ENCODE results near the gene PRKCA.

Gene PRKCA

DNA sequence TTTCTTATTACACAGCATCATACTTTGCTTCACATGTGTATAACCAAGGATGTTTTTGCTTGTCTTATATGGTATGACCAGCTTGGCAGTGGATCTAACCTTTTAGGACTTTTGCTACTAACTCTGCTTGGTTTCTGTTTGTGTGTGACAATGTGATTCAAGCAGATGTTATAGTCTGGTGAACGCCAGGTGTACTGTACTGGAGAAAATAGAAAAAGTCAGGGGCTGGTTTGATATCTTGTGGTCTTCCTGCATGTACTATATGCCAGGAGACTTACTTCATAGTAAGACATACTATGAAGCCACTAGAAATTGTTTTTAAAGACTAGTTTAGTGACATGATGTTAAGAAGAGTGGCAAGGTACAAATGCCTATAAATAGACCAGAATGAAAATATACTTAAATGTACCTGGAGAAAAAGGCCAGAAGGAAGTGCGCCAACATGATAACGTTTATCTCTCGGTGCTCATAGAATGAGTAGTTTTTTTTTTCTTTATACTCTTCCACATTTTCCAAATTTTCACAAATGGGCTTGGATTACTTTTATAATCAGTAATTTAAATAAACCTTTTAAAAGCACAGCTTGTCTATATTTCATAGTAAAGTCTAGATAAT, 112.3 kb downstream of the PRKCA start:
- no peak for DNase-seq (ENCODE audit: low spot score)

DNA sequence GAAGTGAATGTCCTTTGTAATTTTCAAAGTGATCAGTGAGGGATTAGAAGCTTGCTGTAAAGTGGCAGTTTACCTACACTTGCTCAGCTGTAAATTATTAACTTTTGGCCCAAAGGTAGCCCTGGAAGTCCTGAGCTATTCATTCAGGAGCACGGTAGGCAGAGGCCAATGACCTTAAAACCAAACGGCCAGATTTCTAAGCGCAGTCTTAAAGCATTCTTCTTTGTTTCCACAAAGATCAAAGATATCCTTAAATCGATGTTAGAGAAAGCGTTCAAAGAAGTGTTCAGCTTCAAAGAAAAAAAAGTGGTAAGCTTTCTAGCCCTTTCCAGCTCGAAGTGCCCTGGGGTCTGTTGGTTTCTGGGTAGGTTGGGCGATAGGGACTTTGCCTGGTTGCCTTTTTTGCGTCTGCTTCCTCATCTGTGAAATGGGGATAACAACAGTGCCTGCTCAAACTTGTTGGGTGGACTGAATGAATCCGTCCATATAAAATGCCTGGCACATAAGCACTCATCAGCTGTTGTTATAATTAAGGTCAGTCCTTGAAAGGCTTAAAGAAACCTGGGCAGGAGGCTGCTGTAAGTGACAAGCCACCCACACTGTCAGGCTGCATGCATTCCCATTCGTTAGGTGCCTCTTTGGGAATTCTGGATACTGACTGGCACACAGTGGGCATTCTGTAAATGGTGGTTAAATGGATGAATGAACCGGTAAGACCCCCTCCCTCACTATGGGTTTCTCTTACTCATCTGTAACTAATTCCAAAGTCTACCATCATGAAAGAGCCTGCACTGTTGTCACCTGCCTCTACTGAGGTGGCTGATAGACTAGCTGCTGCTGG, 113.2 kb downstream of the PRKCA start:
- DNase-seq (ENCODE audit: low spot score), result no peak

DNA sequence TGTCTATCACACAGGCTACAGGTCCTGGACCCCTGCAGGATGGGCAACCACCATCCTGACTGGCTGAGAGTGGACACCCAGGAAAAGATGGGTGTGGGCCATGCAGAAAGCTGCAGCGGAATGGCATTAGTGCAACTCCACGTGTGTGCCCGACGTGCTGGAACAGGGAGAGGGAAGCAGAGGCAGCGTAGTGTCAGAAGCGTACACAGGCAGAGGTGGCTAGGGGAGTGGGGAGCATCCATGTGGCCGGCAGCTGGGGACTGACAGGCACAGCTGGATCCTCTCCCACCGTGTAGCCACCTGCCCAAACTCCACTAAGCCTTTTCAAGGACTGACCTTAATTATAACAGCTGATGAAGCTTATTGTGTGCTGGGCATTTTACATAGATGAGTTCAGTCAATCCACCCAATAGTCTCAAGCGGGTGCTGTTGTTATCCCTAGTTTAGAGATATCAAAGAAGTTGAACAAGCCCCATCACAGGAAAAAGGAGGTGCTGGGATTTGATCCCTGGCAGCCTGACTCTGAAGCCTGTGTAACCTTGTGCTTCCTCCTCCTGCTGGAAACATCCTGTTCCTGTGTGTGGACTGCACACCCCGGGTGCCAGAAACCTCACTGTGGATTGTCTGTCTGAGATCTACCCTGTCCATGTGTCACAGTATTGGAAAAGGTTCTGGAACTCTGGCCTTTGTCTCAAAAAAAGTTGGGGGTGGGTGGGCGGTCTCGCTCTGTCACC, 114.0 kb downstream of the PRKCA start:
- DNase-seq (ENCODE audit: low spot score), result no peak

DNA sequence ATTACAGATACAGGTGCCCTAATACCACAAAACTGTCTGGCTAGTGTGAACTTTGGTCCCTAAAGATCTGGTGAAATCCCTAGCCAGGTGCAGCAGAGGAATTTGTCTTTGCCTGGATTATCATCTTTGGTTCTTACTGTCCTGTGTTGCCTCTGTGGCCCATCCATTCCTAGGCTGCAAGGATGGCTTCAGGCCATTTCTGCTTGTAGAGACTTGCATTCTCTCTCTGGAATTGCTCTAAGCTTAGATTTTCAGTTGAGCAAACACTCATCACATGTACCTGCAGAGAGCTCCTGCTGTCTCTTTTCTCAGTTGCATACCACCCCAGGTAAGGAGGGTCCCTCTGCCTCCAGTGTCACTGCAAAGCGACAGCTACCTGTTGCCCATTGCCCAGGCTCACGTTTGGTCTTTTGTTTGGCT, 114.9 kb downstream of the PRKCA start:
- DNase-seq (ENCODE audit: low spot score), result no peak

DNA sequence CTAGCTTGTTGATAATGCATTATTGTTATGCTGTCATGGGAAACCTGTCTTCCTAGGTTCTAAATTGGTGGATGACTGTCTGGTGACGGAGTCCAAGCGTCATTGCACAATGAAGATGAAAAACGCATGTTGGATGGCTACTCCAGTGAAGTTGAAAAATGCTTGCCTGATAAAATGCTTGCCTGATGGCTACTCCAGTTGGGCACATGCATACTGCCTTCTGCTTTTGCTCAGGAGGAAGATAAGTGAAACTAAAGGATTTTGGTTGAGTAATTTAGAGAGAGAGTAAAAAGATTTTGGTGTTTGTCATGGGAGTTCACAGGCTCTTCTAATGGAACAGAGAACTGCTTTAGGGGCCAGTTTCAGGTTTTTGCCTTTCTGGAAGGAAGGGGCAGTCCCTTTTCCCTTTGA, 118.6 kb downstream of the PRKCA start:
- no peak for DNase-seq (ENCODE audit: low spot score)

DNA sequence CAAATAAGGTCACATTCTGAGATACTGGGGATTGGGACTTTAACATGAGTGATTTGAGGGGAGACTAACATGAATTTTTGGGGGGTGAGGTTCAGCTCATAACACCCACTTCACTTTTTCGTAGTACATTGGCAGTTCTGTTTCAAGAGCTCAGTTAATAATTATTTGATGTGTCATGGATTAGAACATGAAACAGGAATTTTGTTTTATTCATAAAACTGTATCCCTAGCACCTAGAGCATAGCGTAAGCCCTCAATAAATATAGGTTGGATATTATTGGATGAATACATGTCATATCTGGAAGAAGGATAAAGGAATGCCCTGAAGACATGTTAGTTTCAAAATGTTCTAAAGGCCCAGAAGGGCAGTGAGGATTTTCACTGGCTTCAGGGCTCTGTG, 119.8 kb downstream of the PRKCA start:
- DNase-seq (ENCODE audit: low spot score), result no peak

DNA sequence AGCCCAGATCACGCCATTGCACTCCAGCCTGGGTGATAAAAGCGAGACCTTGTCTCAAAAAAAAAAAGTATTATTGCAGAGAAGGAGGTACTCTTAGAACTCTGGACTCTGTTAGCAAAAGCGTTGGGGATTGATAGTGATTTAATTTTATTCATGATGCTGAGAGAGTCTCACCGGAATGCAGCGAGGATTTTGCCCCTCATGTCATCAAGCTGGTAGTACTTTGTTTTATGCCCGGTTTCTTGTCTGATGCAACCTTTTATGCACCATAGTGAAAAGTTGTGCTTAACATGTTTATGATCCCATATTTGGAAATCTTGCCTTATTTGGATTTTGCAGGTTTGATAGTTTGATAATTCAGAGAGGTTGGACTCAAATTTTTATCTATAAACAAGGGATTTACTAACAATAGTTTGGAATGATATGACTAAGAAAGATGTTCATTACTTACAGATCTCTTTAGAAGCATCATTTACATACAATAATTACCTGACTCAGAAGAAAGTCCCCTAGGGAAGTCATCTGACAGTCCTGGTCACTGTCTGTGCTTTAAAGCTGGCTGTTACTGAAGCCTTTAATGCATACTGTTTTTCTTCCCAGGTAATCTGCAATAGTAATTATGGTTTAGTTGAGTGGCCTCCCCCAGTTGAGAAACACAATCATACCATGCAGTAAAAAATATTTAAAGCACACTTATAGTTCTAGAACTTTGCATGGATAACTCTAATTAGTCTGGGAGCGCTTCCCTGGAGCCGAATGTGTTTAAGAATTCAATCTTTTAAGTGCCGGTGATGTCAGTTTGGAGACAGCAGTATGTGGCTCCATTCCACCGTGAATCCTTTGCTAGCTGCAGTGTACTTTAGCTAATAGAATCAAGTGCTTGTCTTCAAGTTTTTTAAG, 120.9 kb downstream of the PRKCA start:
- DNase-seq (ENCODE audit: low spot score), result no peak

DNA sequence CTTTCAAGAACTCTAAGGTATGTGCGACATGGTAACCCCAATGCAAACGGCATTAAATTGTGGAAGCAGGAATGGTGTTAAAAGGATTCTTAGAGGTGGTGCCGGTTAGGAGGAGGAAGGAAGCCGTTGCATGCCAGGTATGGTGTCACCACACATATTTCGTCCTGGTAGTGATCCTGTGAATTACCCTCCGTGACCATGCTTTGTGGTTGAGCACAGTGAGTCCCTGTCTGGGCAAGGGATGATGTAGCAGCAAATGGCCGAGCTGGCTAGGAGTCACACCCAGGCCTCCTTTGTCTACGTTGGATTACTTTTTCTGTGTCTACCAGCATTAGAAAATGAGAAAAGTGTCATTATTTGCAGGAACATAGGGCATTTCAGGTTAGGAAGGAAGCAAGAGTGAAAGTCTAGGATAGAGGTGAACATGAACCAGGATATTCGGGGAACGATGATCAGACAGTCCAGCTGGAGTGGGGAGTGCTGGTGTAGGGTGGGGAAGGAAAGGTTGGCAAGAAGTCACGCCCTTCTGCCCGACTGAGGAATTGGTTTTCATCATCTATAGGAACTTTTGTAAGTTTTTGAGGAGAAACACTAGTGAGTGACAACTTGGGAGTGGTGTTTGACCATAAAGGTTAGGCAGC, 123.5 kb downstream of the PRKCA start:
- no peak for DNase-seq (ENCODE audit: low spot score)

DNA sequence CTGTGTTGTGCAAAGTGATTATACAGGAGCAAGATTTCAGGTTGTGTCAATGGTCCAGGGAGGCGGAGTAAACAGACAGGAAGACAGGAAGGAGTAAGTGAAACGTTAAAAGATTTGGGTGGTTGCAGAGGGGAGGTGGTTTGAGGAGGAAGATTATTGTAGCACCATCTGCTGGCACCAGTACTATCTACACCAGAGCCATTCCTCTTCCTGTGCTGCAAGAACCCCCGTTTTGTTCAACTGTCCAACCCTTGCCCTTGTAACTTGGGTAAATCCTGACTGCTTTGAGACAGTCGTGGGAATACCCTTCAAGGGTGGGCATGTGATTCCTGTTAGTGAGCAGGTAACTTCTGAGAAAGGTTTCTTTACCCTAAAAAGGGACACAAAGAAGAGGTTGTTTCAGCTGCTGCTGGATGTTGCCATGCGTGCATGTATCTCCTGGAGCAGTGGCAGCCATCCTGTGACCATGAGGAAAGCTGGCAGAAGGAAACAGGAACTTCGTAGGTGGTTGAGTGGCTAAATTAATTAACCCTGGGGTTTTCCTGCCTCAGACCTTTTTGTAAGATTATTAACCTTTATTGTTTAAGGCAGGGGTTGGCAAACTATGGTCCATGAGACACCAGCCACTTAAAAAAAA, 124.1 kb downstream of the PRKCA start:
- DNase-seq (ENCODE audit: low spot score), result no peak

DNA sequence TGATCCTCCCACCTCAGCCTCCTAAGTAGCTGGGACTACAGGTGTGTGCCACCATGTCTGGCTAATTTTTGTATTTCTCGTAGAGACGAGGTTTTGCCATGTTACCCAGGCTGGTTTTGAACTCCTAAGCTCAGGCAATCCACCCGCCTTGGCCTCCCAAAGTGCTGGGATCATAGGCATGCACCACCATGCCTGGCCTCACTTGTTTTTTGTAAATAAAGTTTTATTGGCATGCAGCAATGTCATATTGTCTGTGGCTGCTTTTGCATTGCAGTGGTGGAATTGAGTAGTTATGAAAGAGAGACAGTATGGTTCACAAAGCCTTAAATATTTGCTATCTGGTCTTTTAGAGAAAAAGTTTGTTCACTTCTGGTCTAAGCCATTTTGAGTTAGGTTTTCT, 124.7 kb downstream of the PRKCA start:
- no peak for DNase-seq (ENCODE audit: low spot score)

DNA sequence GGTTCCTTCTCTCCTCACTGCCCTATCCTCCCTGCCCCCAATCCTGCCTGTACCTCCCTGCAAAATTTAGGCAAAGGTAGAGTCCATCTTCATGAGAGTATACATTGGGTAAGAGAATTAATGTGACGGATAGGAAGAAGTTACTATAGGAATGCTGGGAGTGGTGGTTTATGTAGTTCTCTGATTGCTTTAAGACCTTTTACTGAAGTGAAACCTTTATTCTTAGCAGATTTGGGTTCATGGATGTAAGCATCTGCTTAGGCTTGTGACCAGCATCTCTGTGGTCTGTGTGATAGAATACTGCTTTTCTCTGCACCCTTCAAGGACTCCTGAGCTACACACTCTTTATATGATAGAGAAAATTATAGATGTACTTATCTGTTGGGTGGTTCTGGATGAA, 127.3 kb downstream of the PRKCA start:
- no peak for DNase-seq (ENCODE audit: low spot score)

DNA sequence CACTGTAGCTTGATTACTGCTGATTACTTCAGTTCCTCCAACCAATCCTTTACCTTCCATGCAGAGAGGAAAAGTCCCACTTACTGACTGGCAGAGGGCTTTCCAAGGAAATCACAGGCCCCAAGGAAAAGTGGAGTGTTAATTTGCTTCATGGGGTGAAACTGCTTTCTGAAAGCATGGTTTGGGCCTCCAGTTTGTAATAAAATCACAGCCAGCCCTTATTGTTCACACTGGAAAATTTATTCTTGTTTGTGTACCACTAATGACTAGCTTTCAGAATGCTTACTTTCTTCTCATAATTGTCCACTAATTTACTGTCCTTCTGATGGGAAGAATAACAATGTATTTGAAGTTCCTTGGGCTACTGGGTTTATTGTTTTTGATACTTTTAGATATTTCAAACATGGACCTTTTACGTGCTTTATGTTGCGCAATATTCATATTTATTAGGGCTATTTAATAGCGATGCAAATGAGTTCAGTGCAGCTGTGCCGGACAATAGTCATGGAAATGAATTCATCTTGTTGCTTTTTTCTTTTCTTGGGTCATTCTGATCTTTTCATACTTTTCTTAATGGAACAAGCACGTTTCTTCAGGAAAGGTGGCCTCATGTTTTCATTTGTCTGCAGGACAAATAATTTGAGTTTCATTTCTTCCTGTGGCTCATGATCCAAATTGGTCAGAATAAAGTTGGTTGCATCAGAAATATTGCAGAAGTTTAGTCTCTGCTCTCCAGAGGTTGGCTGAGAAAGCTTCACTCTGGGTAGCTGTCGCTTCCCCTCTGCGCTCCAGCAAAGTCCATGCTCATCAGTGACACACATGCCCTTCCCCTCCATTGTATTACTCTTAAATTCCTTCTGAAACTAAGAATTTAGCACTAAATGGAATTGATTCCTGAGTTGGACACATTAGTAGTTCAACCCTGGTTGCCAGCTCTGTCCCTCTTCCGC, 128.7 kb downstream of the PRKCA start:
- no peak for DNase-seq (ENCODE audit: low spot score)

DNA sequence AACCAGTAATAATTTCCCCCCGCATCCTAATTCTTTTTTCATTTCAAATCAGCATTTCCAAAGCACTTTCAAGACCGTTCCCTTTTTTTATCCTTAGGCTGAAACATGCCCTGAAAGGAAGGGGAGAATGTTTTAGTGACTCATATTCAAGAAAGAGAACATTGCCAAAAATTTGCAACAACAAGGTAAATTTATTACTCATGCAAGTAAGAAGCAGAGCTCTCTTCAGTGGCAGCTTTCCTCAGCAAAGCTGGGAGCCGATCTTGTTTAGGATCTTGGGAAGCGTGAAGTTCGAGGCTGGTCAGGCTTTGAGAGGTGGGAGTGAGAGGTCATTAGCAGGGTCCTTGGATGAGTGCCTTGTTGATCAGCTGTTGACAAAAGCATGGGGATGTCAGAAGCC, 129.5 kb downstream of the PRKCA start:
- no peak for DNase-seq (ENCODE audit: low spot score)

DNA sequence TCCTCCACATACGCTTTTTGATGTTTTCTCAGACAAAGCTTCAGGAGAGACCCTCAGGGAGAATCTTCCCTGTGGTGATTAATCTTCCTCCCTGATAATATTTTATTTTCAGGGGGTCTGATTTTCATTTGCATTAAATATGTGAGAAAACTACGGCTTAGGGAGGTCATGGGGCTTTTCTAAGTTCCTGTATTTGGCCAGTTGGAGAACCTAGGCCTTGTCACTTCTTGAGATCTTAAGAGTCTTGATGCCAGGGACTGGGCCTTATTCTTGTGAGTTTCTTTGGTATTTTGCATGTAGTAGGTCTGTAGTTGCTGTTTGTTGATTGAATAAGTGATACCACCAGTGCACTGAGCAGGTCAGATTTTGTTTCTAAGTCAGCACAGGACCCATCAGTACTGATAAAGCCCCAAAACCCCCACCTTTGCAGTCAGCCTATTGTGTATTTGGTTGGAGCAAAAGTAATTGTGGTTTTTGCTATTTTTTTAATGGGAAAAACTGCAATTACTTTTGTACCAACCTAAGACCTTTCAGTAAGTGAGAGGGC, 130.1 kb downstream of the PRKCA start:
- DNase-seq (ENCODE audit: low spot score), result no peak

DNA sequence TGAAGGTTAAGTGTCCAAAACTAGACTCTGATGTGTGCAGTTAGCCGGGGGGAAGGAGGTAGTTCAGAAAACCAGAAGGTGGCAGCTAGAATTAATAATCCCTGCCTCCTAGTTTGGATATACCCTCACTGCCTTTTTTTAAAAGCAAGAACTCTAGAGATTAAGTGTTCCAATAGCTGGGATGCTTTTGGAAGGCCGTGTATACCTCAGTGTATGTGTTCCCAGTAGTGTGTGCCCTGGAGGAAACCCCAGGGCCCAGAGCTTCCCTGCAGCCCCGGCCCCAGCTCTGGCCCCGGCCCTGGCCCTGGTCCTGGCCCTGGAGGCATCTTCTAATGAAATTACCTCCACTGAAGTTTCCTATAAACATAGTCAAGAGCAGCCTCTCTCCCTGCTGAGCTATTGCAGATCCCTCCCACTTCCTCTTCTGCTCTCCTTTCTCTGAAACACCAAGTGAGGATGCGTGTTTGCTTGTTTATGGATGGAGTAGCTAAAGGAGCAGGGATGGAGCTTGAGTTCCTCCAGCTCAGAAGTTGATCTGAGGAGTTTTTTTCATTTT, 130.7 kb downstream of the PRKCA start:
- DNase-seq (ENCODE audit: low spot score), result no peak

DNA sequence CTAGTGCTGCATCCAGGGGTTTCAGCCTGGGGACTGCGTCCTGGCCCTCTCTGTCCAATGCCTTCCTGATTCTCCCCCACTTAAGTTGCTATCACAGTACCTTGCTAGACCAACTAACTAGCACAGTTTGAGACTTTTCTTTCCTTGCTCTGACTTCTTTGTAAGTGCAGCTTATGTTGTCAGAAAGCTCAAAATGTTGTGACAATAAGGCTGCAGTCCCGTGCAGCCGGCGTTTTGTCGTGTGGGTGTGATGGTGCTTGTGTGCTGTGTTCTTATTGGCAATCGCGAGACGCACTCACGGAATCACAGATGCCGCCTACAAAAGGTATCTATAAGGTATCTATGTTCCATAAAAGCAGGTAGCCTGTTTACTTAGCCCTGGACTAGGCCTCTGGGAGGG, 132.8 kb downstream of the PRKCA start:
- no peak for DNase-seq (ENCODE audit: low spot score)

DNA sequence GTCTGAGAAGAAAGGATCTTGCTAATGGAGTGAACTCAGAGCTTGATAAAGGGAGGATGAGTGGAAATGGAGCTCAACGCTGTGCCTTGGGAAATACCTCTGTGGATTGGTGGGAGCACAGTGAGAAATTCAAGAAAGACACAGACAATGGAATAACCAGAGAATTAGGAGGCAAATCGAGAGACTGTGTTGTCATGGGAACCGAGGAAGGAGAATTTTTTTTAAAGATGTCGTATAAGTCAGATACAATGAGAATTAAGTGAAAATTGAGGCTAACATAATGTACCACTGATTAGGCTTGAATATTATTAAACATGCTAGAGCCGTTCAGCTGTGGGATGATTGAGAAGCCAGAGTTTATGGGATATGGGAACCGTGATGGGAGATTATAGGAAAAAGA, 134.2 kb downstream of the PRKCA start:
- DNase-seq (ENCODE audit: low spot score), result no peak

DNA sequence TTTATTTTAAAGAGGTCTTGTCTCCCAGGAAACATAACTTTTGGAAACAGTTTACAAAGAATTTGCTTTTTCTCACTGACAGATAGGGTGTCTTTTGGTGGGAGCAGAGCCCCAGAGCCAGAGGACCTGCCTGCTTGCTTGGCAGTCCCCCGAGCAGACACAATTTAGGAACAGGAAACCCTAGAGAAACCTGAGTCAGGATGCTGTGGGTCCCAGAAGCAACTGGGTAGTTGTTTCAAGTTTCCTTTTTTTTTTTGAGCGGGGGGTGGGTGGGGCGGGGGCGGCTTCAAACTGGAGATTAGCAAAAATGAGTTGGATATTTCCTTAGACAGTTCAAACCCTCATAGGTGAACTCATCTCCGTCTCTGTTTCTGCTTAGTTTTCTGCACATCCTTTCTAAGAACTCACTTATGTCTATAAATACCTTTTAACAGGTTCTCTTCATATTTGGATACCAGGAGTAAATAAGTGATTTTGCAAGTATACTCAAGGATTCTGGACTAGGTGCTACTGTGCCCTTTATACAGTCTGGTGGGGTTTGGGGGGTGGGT, 135.1 kb downstream of the PRKCA start:
- DNase-seq (ENCODE audit: low spot score), result no peak

DNA sequence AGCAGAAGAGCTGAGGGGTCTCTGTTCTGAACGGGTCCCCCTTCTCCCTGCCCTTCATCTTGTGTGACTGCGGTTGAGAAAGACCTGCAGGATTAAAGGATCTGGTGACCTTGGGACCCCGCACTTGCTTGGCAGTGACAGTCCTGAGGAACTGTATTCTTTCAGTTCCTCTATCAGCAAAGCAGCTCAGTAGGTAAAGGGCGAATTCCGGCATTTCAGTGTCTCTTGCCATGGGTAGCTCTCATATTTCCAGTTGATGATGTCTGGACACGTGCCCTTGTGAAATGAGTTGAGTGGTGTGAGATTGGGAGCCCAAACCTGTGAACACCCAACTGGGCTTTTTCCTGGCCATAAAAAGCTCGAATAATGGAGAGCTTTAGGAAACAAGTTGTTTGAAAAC, 135.7 kb downstream of the PRKCA start:
- DNase-seq (ENCODE audit: low spot score), result no peak

All from globus pallidus (tissue), 1 donor.